NCI-H2196 treated with DMSO at 0.1 percent for 48 hours (cell line): Measurements from ENCODE around the gene RAI1.
"Not testable (repeated sequence)": the region's sequence is repeated elsewhere in the genome, so short reads cannot be mapped to it uniquely, and the experiment has no call there.

ENCODE experiments used
- DNase-seq: peaks from one replicate; lab custom pipeline; 2025; ENCODE audit not compliant: unreplicated experiment; lab: John Stamatoyannopoulos, UW

The RAI1 gene

GRCh38 chr17:17794382-17794781, 113.1 kb downstream of the RAI1 start:
- no peak for DNase-seq

GRCh38 chr17:17795296-17795695, 114.0 kb downstream of the RAI1 start:
- no peak for DNase-seq

GRCh38 chr17:17795946-17796786, 114.9 kb downstream of the RAI1 start:
- no peak for DNase-seq

- DNase-seq, result no peak
These were observed 115.5 kb downstream of the RAI1 start for GRCh38 chr17:17796787-17797061.

DNA sequence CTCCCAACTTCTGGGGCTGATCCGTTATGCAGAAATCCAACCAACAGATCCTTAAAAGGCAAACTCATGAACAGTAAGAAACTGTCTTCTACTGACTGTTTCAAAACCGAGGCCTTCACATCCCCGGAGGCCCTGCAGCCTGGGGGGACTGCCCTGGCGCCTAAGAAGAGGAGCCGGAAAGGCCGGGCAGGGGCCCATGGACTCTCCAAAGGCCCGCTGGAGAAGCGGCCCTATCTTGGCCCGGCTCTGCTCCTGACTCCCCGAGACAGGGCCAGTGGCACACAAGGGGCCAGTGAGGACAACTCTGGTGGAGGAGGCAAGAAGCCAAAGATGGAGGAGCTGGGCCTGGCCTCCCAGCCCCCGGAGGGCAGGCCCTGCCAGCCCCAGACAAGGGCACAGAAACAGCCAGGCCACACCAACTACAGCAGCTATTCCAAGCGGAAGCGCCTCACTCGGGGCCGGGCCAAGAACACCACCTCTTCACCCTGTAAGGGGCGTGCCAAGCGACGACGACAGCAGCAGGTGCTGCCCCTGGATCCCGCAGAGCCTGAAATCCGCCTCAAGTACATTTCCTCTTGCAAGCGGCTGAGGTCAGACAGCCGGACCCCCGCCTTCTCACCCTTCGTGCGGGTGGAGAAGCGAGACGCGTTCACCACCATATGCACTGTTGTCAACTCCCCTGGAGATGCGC, 116.0 kb downstream of the RAI1 start:
- no peak for DNase-seq

DNA sequence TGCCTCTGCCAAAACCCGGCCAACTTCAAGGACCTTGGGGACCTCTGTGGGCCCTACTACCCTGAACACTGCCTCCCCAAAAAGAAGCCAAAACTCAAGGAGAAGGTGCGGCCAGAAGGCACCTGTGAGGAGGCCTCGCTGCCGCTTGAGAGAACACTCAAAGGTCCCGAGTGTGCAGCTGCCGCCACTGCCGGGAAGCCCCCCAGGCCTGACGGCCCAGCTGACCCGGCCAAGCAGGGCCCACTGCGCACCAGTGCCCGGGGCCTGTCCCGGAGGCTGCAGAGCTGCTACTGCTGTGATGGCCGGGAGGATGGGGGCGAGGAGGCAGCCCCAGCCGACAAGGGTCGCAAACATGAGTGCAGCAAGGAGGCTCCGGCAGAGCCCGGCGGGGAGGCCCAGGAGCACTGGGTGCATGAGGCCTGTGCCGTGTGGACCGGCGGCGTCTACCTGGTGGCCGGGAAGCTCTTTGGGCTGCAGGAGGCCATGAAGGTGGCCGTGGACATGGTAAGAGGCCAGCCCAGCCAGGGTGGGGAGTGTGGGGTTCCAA, 116.8 kb downstream of the RAI1 start:
- no peak for DNase-seq

DNA sequence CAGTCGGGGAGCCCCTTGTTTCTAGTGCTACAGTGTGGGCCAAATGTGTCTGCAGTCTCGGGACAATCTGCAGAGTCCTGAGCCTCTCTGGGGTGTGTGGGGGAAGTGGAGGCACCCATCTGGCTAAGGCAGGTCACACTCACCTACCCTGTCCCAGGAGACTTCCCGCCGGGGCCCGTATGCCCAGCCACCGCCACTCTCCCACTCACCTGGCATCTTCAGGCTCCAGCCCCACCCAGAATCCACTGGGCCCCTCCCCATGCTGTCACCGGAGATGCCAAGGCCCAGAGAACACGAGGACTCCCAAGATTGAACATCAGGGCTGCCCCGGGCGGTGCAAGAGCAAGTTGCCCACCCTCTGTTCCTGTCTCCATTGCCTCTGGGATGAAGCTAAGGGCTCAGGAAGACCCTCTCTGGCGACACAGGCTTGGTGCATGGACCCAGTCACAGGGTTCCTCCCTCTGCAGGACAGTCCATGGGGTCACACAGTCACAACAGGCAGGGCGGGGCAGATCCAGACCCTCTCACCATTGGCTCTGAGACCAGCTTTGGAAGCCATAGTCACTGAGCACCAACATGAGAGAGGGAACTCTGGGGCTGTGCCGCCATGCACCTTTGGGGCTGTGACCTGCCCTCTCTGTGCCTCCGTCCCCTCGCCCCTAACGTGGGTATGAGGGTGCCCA, 117.5 kb downstream of the RAI1 start:
- DNase-seq, result no peak

DNA sequence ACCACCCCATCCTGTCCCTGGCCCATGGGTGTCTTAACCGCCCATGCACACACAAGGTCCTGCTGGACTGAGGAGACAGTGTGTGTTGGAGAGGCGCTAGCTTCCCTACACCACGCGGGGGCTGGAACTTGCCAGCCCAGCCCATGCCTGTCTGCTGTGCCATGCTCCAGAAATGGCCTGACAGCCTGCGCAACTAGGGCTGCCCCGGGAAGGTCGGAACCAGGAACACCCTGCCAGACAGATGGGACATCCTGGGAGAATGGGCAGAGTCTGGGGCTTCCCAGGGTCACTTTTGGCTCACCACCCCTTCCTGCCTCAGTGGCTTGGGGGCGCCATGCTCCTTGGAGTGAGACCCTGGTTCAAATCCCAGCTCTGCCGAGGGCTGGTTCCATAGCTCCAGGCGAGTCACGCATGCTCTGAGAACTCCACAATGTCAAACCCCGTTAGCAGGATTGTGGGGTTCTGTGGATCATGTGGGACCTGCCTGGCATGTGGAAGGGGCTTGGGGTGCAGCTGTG, 119.3 kb downstream of the RAI1 start:
- DNase-seq, result no peak

- DNase-seq, result no peak
These were observed 120.7 kb downstream of the RAI1 start for GRCh38 chr17:17801800-17802481.

- DNase-seq, result no peak
These were observed 122.7 kb downstream of the RAI1 start for GRCh38 chr17:17804007-17804406.

GRCh38 chr17:17805575-17805974, 124.3 kb downstream of the RAI1 start:
- DNase-seq, result no peak

GRCh38 chr17:17806035-17806434, 124.8 kb downstream of the RAI1 start:
- no peak for DNase-seq

GRCh38 chr17:17806611-17807274, 125.5 kb downstream of the RAI1 start:
- no peak for DNase-seq

GRCh38 chr17:17807440-17807839, 126.2 kb downstream of the RAI1 start:
- no peak for DNase-seq

DNA sequence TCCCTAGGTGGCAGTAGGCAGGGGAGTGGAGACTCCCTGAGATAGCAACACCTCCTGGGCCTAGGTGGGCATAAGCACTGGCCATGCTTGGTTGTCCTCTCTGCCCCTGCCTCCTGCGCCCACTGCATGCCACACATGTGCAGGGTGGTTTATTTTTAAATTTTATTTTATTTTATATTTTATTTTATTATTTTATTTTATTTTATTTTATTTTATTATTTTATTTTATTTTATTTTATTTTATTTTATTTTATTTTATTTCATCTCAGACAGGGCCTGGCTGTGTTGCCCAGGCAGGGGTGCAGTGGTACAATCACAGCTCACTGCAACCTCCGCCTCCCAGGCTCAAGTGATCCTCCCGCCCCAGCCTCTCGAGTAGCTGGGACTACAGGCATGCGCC, 126.9 kb downstream of the RAI1 start:
- not testable (repeated sequence) for DNase-seq

GRCh38 chr17:17808706-17809432, 127.6 kb downstream of the RAI1 start:
- no peak for DNase-seq

DNA sequence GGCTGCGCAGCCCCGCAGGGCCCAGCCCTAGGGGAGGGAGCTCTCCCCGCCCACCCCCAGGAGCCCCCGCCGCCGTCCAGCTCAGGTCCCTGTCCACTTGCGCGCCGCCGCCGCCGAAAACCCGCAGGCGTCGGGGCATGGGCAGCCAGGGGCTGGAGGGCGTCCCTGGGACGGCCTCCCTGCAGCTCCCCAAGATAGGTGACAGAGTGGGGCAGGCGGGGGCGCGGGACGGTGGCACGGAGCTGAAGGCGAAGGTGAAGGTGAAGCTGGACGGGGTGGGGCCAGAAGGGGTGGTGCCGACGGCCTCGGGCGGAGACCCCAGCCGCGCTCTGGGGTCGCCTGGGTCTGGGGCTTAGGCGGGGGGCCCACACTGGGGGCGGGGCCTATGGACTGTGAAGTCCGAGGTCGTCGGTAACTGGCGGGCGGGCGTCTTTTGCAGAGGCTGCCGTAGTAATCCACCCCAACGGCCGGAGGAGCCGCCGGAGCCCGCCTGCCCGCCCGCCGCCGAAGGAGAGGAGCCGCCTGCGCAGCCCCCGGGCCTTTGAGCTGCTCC, 128.3 kb downstream of the RAI1 start:
- no peak for DNase-seq

GRCh38 chr17:17810084-17810894, 129.0 kb downstream of the RAI1 start:
- no peak for DNase-seq

- DNase-seq, result no peak
These were observed 129.6 kb downstream of the RAI1 start for GRCh38 chr17:17810895-17811248.
